B cell (primary cell): ENCODE results near the gene HABP2. TPM values are rescaled to one million over a fixed set of nuclear protein-coding genes. Genes with fewer than 3 reads are reported as not detected.

ENCODE experiments used
- ATAC-seq: fragments of 200-7000 bp; cut with Tn5 transposase; one replicate; pipeline ENCODE4 v1.10.0; 2021; ENCODE audit warnings: low read depth, mild to moderate bottlenecking, moderate number of reproducible peaks, moderate library complexity
- CTCF ChIA-PET: fragments of 350-600 bp; sonication (Branson Sonifier 250); formaldehyde crosslinking; loops from one replicate; lab custom pipeline; 2021; ENCODE audit warnings: antibody characterized with exemption, inconsistent platforms; lab: Charles Lee
- POLR2A ChIA-PET: fragments of 350-600 bp; sonication (Branson Sonifier 250); formaldehyde crosslinking; loops from one replicate; lab custom pipeline; 2021; ENCODE audit warnings: antibody characterized with exemption; lab: Charles Lee
- DNase-seq: peaks from one replicate; pipeline ENCODE4 v3.0.0; 2013
- H2AFZ ChIP-seq: 2 replicates; pipeline ENCODE4 v1.6.1; 2012; ENCODE audit warnings: mild to moderate bottlenecking, low read depth, low read length; ENCODE audit not compliant: insufficient read depth, poor library complexity, severe bottlenecking
- H3K27ac ChIP-seq, 2 donors: 1 replicate in 1 of 2; 2 replicates in 1 of 2; pipeline ENCODE4 v1.5.1; 2012 to 2013; ENCODE audit warnings: low read length in 2 of 2, mild to moderate bottlenecking in 2 of 2, moderate library complexity in 1 of 2
- H3K27me3 ChIP-seq, 4 experiments: fragments of 200-600 bp in 1 of 4; sonication (generic) in 1 of 4; replicated peaks in 1 of 4; 1 replicate in 2 of 4; 2 replicates in 2 of 4; pipeline versions ENCODE4 v1.6.1 to v1.7.0; 2013 to 2016; ENCODE audit warnings: low read length in 3 of 4, mild to moderate bottlenecking in 2 of 4, mixed read lengths in 1 of 4, moderate library complexity in 1 of 4; ENCODE audit not compliant: insufficient read depth in 4 of 4, control insufficient read depth in 3 of 4; ENCODE audit errors: control extremely low read depth in 1 of 4
- H3K36me3 ChIP-seq, 2 experiments: replicated peaks in 1 of 2; 1 replicate in 1 of 2; 2 replicates in 1 of 2; pipeline versions ENCODE4 v1.6.1 to v1.7.1; 2013; ENCODE audit warnings: low read length in 1 of 2; ENCODE audit not compliant: insufficient read depth in 2 of 2, control insufficient read depth in 1 of 2; ENCODE audit errors: control extremely low read depth in 1 of 2, extremely low read depth in 1 of 2
- H3K4me1 ChIP-seq, 2 donors: fragments of 200-600 bp in 1 of 2; sonication (generic) in 1 of 2; 1 replicate in 1 of 2; 2 replicates in 1 of 2; pipeline versions ENCODE4 v1.5.1 to v1.6.1; 2013 to 2017; ENCODE audit warnings: low read length in 2 of 2; ENCODE audit not compliant: control insufficient read depth in 2 of 2, insufficient read depth in 2 of 2
- H3K4me2 ChIP-seq: replicated peaks from 2 replicates; pipeline ENCODE3; 2012; ENCODE audit warnings: mild to moderate bottlenecking, low read depth, low read length; ENCODE audit not compliant: poor library complexity, severe bottlenecking
- H3K4me3 ChIP-seq, 5 experiments: fragments of 200-600 bp in 1 of 5; sonication (generic) in 1 of 5; 1 replicate in 3 of 5; 2 replicates in 2 of 5; pipeline versions ENCODE4 v1.5.1 to v1.7.0; 2011 to 2016; ENCODE audit warnings: low read length in 4 of 5, mild to moderate bottlenecking in 4 of 5, low read depth in 2 of 5, control low read depth in 1 of 5, moderate library complexity in 1 of 5; ENCODE audit not compliant: insufficient read depth in 1 of 5; ENCODE audit errors: control extremely low read depth in 1 of 5, extremely low read depth in 1 of 5
- H3K79me2 ChIP-seq: fragments of 200-600 bp; sonication (generic); one replicate; pipeline ENCODE4 v1.6.0; 2016; ENCODE audit warnings: low read length; ENCODE audit not compliant: control insufficient read depth, insufficient read depth
- H3K9ac ChIP-seq: fragments of 200-600 bp; sonication (generic); 2 replicates; pipeline ENCODE4 v1.6.1; 2017; ENCODE audit warnings: mild to moderate bottlenecking, low read length, moderate library complexity
- H3K9me3 ChIP-seq, 3 donors: one replicate each; pipeline versions ENCODE4 v1.6.1 to v1.7.1; 2013; ENCODE audit warnings: low read length in 2 of 3; ENCODE audit not compliant: control insufficient read depth in 2 of 3, insufficient read depth in 1 of 3; ENCODE audit errors: control extremely low read depth in 1 of 3
- H4K20me1 ChIP-seq: 2 replicates; pipeline ENCODE4 v1.6.0; 2012; ENCODE audit warnings: mild to moderate bottlenecking, low read length; ENCODE audit not compliant: insufficient read depth, control insufficient read depth, poor library complexity, severe bottlenecking
- H3K27ac Mint-ChIP-seq: one replicate; pipeline ENCODE4 v1.8.0; 2021; ENCODE audit warnings: mixed read lengths
- H3K27me3 Mint-ChIP-seq: one replicate; pipeline ENCODE4 v1.8.0; 2021; ENCODE audit warnings: mixed read lengths
- H3K4me1 Mint-ChIP-seq: one replicate; pipeline ENCODE4 v1.8.0; 2021; ENCODE audit warnings: mixed read lengths
- H3K4me3 Mint-ChIP-seq: one replicate; pipeline ENCODE4 v1.8.0; 2021; ENCODE audit warnings: mixed read lengths
- H3K9me3 Mint-ChIP-seq: one replicate; pipeline ENCODE4 v1.8.0; 2022; ENCODE audit warnings: mixed read lengths; ENCODE audit not compliant: insufficient read depth
- CTCF ChIP-seq: fragments of 200-600 bp; IDR thresholded peaks from one replicate; pipeline ENCODE4 v1.8.0; 2022; ENCODE audit warnings: antibody characterized with exemption, mild to moderate bottlenecking
- EZH2 ChIP-seq: IDR thresholded peaks from 2 replicates; pipeline ENCODE4 v1.6.1; 2012; ENCODE audit warnings: borderline replicate concordance, low read depth, mild to moderate bottlenecking, moderate library complexity, low read length; ENCODE audit not compliant: insufficient read depth, poor library complexity, severe bottlenecking
- WGBS: methylation state at CpG from one replicate; pipeline ENCODE4 v1.1.5; 2013; ENCODE audit warnings: missing lambda C conversion rate; ENCODE audit not compliant: insufficient coverage; 5-methylcytosine and 5-hydroxymethylcytosine counted together
- intact Hi-C: fragments of 100-400 bp; cut with micrococcal nuclease; formaldehyde crosslinking; loops from one replicate; pipeline ENCODE4 v1.10.0; 2022
- polyA plus RNA-seq: library from polyadenylated mRNA; depleted of rRNA; stranded (reverse); fragments of >200 nt; gene quantifications from 2 replicates; pipeline ENCODE4 v1.2.3, GENCODE V29; 2012
- total RNA-seq, 2 donors: library from RNA; stranded (reverse); fragments of 120-200 nt in 1 of 2; gene quantifications; 1 replicate in 1 of 2; 2 replicates in 1 of 2; pipeline versions ENCODE4 v1.2.3 to v1.2.4, GENCODE V29; 2013 to 2022

HABP2 gene
- total and polyA plus RNA-seq, 2 donors (not counting 1 experiment from before 2014, with no cell fraction given) = not detected

GRCh38 chr10:113562704-113563103, 9.9 kb downstream of the HABP2 start:
- Histone ChIP-seq H3K4me1 (peaks cover 2 to 7% of the 10 kb centered on the region in 2 donors), H2AFZ (no peak overlapping the region), H4K20me1 (no peaks in the 10 kb centered on the region), H3K27me3 (peaks cover 0 to 7% (median 0%) of the 10 kb centered on the region in 4 experiments), H3K27ac (no peak overlapping the region), H3K36me3 (no peaks in the 10 kb centered on the region), H3K79me2 (no peaks in the 10 kb centered on the region), H3K9ac (peak overlapping the region; percentile 50), H3K4me3 (no peak overlapping the region), H3K4me2 (no peak overlapping the region), H3K9me3 (no peaks in the 10 kb centered on the region)
- H3K4me3 Mint-ChIP-seq = peak overlapping the region; percentile 73
- H3K27me3 Mint-ChIP-seq = peaks cover 18% of the 10 kb centered on the region
- no peak overlapping the region for H3K27ac Mint-ChIP-seq
- ChIA-PET CTCF (interaction anchor here (0.9 to 2.3 kb wide), 6 partner anchors 8 to 841 kb away, joined by 3 to 12 read pairs (median 7); partner anchors contain the start of gene HABP2), POLR2A (no interaction called here)
- no peak for DNase-seq
- TF ChIP-seq EZH2 = no peak
- no peak for TF ChIP-seq CTCF
- no peak for ATAC-seq
- H3K4me1 Mint-ChIP-seq = peaks cover 5% of the 10 kb centered on the region
- WGBS = 93% methylated on average over 3 of the region's 5 CpGs
- H3K9me3 Mint-ChIP-seq = no peaks in the 10 kb centered on the region
- intact Hi-C loops = loop anchor here (5.0 kb wide), 1 partner anchor 840 kb away; no protein-coding TSS in a partner anchor

GRCh38 chr10:113563306-113564088, 10.6 kb downstream of the HABP2 start:
- H3K9ac ChIP-seq = peak overlapping the region; percentile 50
- no peaks in the 10 kb centered on the region for H3K36me3 ChIP-seq
- DNase-seq (peak; percentile 62), ATAC-seq (peak; percentile 72)
- no peaks in the 10 kb centered on the region for H3K79me2 ChIP-seq
- TF ChIP-seq CTCF = peak; percentile 94
- TF ChIP-seq EZH2 = no peak
- no peak overlapping the region for H3K27ac Mint-ChIP-seq
- peaks cover 5% of the 10 kb centered on the region for H3K4me1 Mint-ChIP-seq
- peaks cover 12% of the 10 kb centered on the region for H3K27me3 Mint-ChIP-seq
- peaks cover 2 to 7% of the 10 kb centered on the region in 2 donors for H3K4me1 ChIP-seq
- 19% methylated on average over 16 of the region's 18 CpGs for WGBS
- intact Hi-C loops = loop anchor here (5.0 kb wide), 1 partner anchor 841 kb away; no protein-coding TSS in a partner anchor
- peaks cover 0 to 2% (median 0%) of the 10 kb centered on the region in 4 experiments for H3K27me3 ChIP-seq
- ChIA-PET CTCF (interaction anchor here (0.6 to 2.3 kb wide), 10 partner anchors 9 to 843 kb away, joined by 3 to 12 read pairs (median 4); partner anchors contain the start of gene HABP2), POLR2A (no interaction called here)
- no peaks in the 10 kb centered on the region for H3K9me3 Mint-ChIP-seq
- peak overlapping the region; percentile 64 for H2AFZ ChIP-seq
- peak overlapping the region; percentile 73 for H3K4me3 Mint-ChIP-seq
- no peaks in the 10 kb centered on the region for H3K9me3 ChIP-seq
- H4K20me1 ChIP-seq = no peaks in the 10 kb centered on the region
- H3K4me3 ChIP-seq = peak overlapping the region in 4 of 5 experiments; percentile 9 to 37 (median 24)
- no peak overlapping the region for H3K27ac ChIP-seq
- H3K4me2 ChIP-seq = peak overlapping the region; percentile 70
